ENCODE results near the gene ACADS. TPM values are rescaled to one million over a fixed set of nuclear protein-coding genes. Genes with fewer than 3 reads are reported as not detected.
A peak's percentile ranks its signal among the peaks of the same experiment; 100 is the strongest.

Gene ACADS
- total and polyA plus RNA-seq, 9 of the 15 experiments (the other 6 are each of a cell fraction or from before 2014, with no cell fraction given): 0.06 to 20.3 (median 8.8) TPM

GRCh38 chr12:120686151-120686689, 39.4 kb upstream of the ACADS start (continued):
- TF ChIP-seq KAT7 (CRISPR knock-in tag; IDR thresholded peaks at IDR 0.05; ENCODE audit: borderline replicate concordance): peak; percentile 37; the same call in 1 of the 2 replicates
- no peak for TF ChIP-seq CGGBP1 (CRISPR knock-in tag; IDR thresholded peaks at IDR 0.05)
- peak; percentile 99 for TF ChIP-seq PRDM10 (IDR thresholded peaks at IDR 0.05; ENCODE audit: partially characterized antibody)
- TF ChIP-seq AFF4 (CRISPR knock-in tag; IDR thresholded peaks at IDR 0.05): 0 out of 2 replicates have a peak, but pooled peaks have one; percentile 13
- TF ChIP-seq ZBTB9 (CRISPR knock-in tag; IDR thresholded peaks at IDR 0.05): 0 out of 2 replicates have a peak, but pooled peaks have one; percentile 43
- no peak for TF ChIP-seq JUNB (CRISPR knock-in tag; conservative IDR thresholded peaks at IDR 0.05)
- TF ChIP-seq ZNF431 (CRISPR knock-in tag; IDR thresholded peaks at IDR 0.05): 0 out of 2 replicates have a peak, but pooled peaks have one; percentile 48

Measured in K562 (cell line).